IMR-90 (cell line): ENCODE results near the gene EPSTI1. TPM values are rescaled to one million over a fixed set of nuclear protein-coding genes. Genes with fewer than 3 reads are reported as not detected.

Experiments
- ATAC-seq: fragments of 200-7000 bp; cut with Tn5 transposase; 2 replicates; pipeline ENCODE4 v1.9.1; 2020; ENCODE audit warnings: low read depth, mild to moderate bottlenecking, moderate library complexity
- Bru-seq: library from RNA; stranded (reverse); fragments of 400-500 nt; gene quantifications from one replicate; lab custom pipeline; 2021; lab: Mats Ljungman, UMichigan
- BruChase-seq, 2 experiments: library from RNA; stranded (reverse); fragments of 400-500 nt; gene quantifications; one replicate each; lab custom pipeline; 2021; lab: Mats Ljungman, UMichigan
- BruUV-seq: library from RNA; stranded (reverse); fragments of 400-500 nt; replicated peaks from 2 replicates; lab custom pipeline; 2021; lab: Mats Ljungman, UMichigan
- CTCF ChIA-PET: fragments of 300-600 bp; formaldehyde crosslinking; extraction: SDS; loops from one replicate; lab custom pipeline; 2021; ENCODE audit warnings: antibody characterized with exemption; lab: Yijun Ruan, JAX
- POLR2A ChIA-PET: fragments of 300-600 bp; sonication (Branson Sonifier 250); formaldehyde crosslinking; loops from one replicate; lab custom pipeline; 2022; ENCODE audit warnings: antibody characterized with exemption; ENCODE audit not compliant: unreplicated experiment; lab: Charles Lee
- DNase-seq: peaks from one replicate; pipeline ENCODE4 v3.0.0; 2013
- H2AFZ ChIP-seq: replicated peaks from 2 replicates; pipeline ENCODE3; 2013; ENCODE audit warnings: low read length, mild to moderate bottlenecking; ENCODE audit not compliant: poor library complexity
- H2AK5ac ChIP-seq: 2 replicates; pipeline ENCODE4 v1.6.1; 2013; ENCODE audit warnings: low read depth, low read length, inconsistent platforms
- H2AK9ac ChIP-seq: replicated peaks from 2 replicates; pipeline ENCODE3; 2013; ENCODE audit warnings: mild to moderate bottlenecking, low read depth, low read length, moderate library complexity; ENCODE audit not compliant: poor library complexity
- H2BK120ac ChIP-seq: 2 replicates; pipeline ENCODE4 v1.6.1; 2013; ENCODE audit warnings: low read depth, low read length, inconsistent platforms
- H2BK15ac ChIP-seq: 3 replicates; pipeline ENCODE4 v1.6.1; 2013; ENCODE audit warnings: low read depth, low read length, inconsistent platforms
- H2BK20ac ChIP-seq: 2 replicates; pipeline ENCODE4 v1.6.1; 2013; ENCODE audit warnings: low read depth, mild to moderate bottlenecking, inconsistent platforms, low read length, moderate library complexity
- H2BK5ac ChIP-seq: 2 replicates; pipeline ENCODE4 v1.6.1; 2013; ENCODE audit warnings: mild to moderate bottlenecking, low read depth, low read length, inconsistent platforms; ENCODE audit not compliant: poor library complexity, severe bottlenecking
- H3K14ac ChIP-seq: replicated peaks from 2 replicates; pipeline ENCODE4 v1.6.1; 2013; ENCODE audit warnings: low read depth, low read length, inconsistent platforms
- H3K18ac ChIP-seq: 2 replicates; pipeline ENCODE4 v1.6.1; 2013; ENCODE audit warnings: low read depth, low read length, control low read depth
- H3K23ac ChIP-seq: 2 replicates; pipeline ENCODE4 v1.6.1; 2013; ENCODE audit warnings: low read depth, low read length, inconsistent platforms
- H3K27ac ChIP-seq: 2 replicates; pipeline ENCODE4 v1.5.1; 2013; ENCODE audit warnings: mild to moderate bottlenecking, control low read depth, low read length; ENCODE audit not compliant: insufficient read depth
- H3K27me3 ChIP-seq: 2 replicates; pipeline ENCODE4 v1.6.1; 2013; ENCODE audit warnings: low read length; ENCODE audit not compliant: control insufficient read depth, insufficient read depth
- H3K36me3 ChIP-seq: 2 replicates; pipeline ENCODE4 v1.6.1; 2013; ENCODE audit warnings: low read length, mixed read lengths; ENCODE audit not compliant: control insufficient read depth, insufficient read depth
- H3K4ac ChIP-seq: 2 replicates; pipeline ENCODE4 v1.6.1; 2013; ENCODE audit warnings: low read depth, low read length, inconsistent platforms
- H3K4me1 ChIP-seq: 2 replicates; pipeline ENCODE4 v1.6.1; 2013; ENCODE audit warnings: low read length, mixed read lengths; ENCODE audit not compliant: control insufficient read depth, insufficient read depth
- H3K4me2 ChIP-seq: 2 replicates; pipeline ENCODE4 v1.6.1; 2013; ENCODE audit warnings: low read depth, mild to moderate bottlenecking, control low read depth, low read length, moderate library complexity
- H3K4me3 ChIP-seq: 2 replicates; pipeline ENCODE4 v1.5.1; 2013; ENCODE audit warnings: low read depth, mild to moderate bottlenecking, control low read depth, low read length, moderate library complexity; ENCODE audit not compliant: insufficient read depth
- H3K56ac ChIP-seq: 2 replicates; pipeline ENCODE4 v1.6.1; 2013; ENCODE audit warnings: low read length, inconsistent platforms; ENCODE audit not compliant: insufficient read depth; ENCODE audit errors: extremely low read depth
- H3K79me1 ChIP-seq, 2 experiments: 2 replicates each; pipeline ENCODE4 v1.6.1; 2013; ENCODE audit warnings: low read length in 2 of 2, inconsistent platforms in 1 of 2, low read depth in 1 of 2
- H3K9ac ChIP-seq: 2 replicates; pipeline ENCODE4 v1.6.1; 2013; ENCODE audit warnings: low read depth, low read length, control low read depth
- H3K9me1 ChIP-seq: 2 replicates; pipeline ENCODE4 v1.6.1; 2013; ENCODE audit warnings: low read length, inconsistent platforms; ENCODE audit not compliant: insufficient read depth
- H3K9me3 ChIP-seq: 2 replicates; pipeline ENCODE4 v1.6.1; 2013; ENCODE audit warnings: low read length; ENCODE audit not compliant: control insufficient read depth, insufficient read depth
- H4K20me1 ChIP-seq: 2 replicates; pipeline ENCODE4 v1.6.1; 2013; ENCODE audit warnings: low read length, inconsistent platforms; ENCODE audit not compliant: insufficient read depth
- H4K5ac ChIP-seq: 2 replicates; pipeline ENCODE4 v1.6.1; 2013; ENCODE audit warnings: mild to moderate bottlenecking, low read depth, low read length, control low read depth
- H4K8ac ChIP-seq, 2 experiments: 2 replicates each; pipeline ENCODE4 v1.6.1; 2013; ENCODE audit warnings: low read depth in 2 of 2, low read length in 2 of 2, control low read depth in 1 of 2, inconsistent platforms in 1 of 2
- H4K91ac ChIP-seq: 2 replicates; pipeline ENCODE4 v1.6.1; 2013; ENCODE audit warnings: low read depth, low read length, inconsistent platforms; ENCODE audit not compliant: insufficient read depth
- CEBPB ChIP-seq: IDR thresholded peaks from 2 replicates; pipeline ENCODE4 v1.6.1; 2012; ENCODE audit warnings: low read depth, low read length, improper control_type of control experiment
- MAFK ChIP-seq: IDR thresholded peaks from 2 replicates; pipeline ENCODE4 v1.6.1; 2012; ENCODE audit warnings: low read depth, low read length, improper control_type of control experiment
- WGBS, 2 experiments: methylation state at CpG; one replicate each; pipeline versions ENCODE4 v1.1.5 to v1.1.7; 2013; ENCODE audit warnings: missing lambda C conversion rate in 2 of 2; ENCODE audit not compliant: insufficient read length in 1 of 2; ENCODE audit errors: extremely low coverage in 2 of 2; 5-methylcytosine and 5-hydroxymethylcytosine counted together
- dilution Hi-C: fragments of 300-500 bp; cut with HindIII; formaldehyde crosslinking; loops from one replicate; pipeline ENCODE4 v1.14.3; 2018; ENCODE audit warnings: low sequenced_read_pairs; ENCODE audit not compliant: unreplicated experiment
- in situ Hi-C: fragments of 300-500 bp; cut with MboI; formaldehyde crosslinking; loops from 3 replicates; pipeline ENCODE4 v1.14.3; 2019; ENCODE audit warnings: low sequenced_read_pairs, inconsistent platforms, mixed read lengths
- intact Hi-C: fragments of 100-400 bp; cut with micrococcal nuclease; formaldehyde crosslinking; loops from 2 replicates; pipeline ENCODE4 v1.10.0; 2022
- long read RNA-seq: library from polyadenylated mRNA; unstranded; transcript quantifications from one replicate; pipeline ENCODE4 v2.0.0, GENCODE V29; 2021; ENCODE audit not compliant: unreplicated experiment
- polyA plus RNA-seq, 3 experiments: library from polyadenylated mRNA; depleted of rRNA; stranded (reverse); fragments of >200 nt; gene quantifications; 2 replicates each; pipeline ENCODE4 v1.2.3, GENCODE V29; 2012; ENCODE audit warnings: low replicate concordance in 1 of 3
- total RNA-seq: library from RNA; depleted of rRNA; stranded (reverse); fragments of >200 nt; gene quantifications from 2 replicates; pipeline ENCODE4 v1.2.3, GENCODE V29; 2012; rRNA removed

Gene EPSTI1, protein sequence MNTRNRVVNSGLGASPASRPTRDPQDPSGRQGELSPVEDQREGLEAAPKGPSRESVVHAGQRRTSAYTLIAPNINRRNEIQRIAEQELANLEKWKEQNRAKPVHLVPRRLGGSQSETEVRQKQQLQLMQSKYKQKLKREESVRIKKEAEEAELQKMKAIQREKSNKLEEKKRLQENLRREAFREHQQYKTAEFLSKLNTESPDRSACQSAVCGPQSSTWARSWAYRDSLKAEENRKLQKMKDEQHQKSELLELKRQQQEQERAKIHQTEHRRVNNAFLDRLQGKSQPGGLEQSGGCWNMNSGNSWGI
- total RNA-seq, result 0.90 and 1.1 TPM in 2 replicates
- 1.0 and 1.6 TPM in 2 replicates for polyA plus RNA-seq (2012; rRNA removed)
- polyA plus RNA-seq (2012; cell fraction: cytosol; rRNA removed), result 0.41 and 0.70 TPM in 2 replicates
- 0.45 and 3.4 TPM in 2 replicates for polyA plus RNA-seq (2012; cell fraction: nucleus; rRNA removed; ENCODE audit: low replicate concordance)
- Bru-seq, nascent RNA, result percentile 46 among the genes with signal in this experiment
- percentile 36 among the genes with signal in this experiment for BruChase-seq, experiment 1, labeled RNA remaining after a 6-hour chase
- BruChase-seq, experiment 2, labeled RNA remaining after a 2-hour chase, result percentile 31 among the genes with signal in this experiment
- long read RNA-seq, partial matches to known transcripts, result 0 of 2 reads
- long read RNA-seq, other reads (novel, unspliced or antisense), result 1 of 2 reads

DNA sequence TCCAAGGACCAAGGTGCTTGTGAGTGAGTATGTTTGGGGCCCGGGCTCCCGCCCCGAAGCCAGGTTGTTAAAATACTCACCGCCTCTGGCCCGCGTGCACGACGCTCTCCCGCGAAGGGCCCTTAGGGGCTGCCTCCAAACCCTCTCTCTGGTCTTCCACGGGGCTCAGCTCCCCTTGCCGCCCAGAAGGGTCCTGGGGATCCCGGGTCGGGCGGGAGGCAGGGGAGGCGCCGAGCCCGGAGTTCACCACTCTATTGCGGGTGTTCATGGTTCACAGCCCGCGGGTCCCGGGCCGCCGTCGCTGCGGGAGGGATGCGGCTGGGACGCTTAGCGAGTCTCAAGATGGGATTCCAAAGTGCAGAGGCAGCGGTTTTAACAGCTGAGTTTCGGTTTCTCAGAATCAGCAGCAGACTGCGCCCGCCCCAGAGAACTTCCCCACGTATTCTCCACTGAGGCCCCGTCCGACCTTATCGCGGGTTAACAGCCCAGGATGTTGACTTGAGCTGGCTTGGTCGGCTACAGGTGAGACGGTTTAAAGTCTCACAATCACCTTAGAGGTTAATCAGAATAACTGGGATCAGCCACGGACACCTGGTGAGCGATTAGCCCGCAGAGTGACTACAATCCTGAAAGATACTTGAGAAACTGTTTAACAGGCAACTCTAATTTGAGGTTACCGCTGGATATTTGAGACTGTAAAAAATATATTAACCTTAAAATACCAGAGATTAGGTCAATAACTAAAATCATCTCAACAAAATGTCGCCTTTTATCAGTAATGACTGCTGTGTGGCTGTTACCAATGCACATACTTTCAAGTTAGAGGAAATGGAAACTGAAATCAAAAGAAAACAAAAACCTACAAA lies at the start of gene EPSTI1:
EPSTI1 (minus strand) TSS at position 344 of the 866 bp plus-strand sequence; CDS start at position 268, 76 bp downstream.
- H3K4me2 ChIP-seq, result peak within 1 kb of the TSS; percentile 94
- H2BK120ac ChIP-seq, result peak within 1 kb of the TSS; percentile 99
- peak within 1 kb of the TSS; percentile 58 for H3K18ac ChIP-seq
- peak within 1 kb of the TSS; percentile 75 for H3K9ac ChIP-seq
- no peaks in the 10 kb centered on the region for H4K20me1 ChIP-seq
- no peak for TF ChIP-seq CEBPB
- TF ChIP-seq MAFK, result peak; percentile 88
- dilution Hi-C loops, result no loop called here
- peak within 1 kb of the TSS; percentile 43 for H3K4me3 ChIP-seq
- intact Hi-C loops, result loop anchor here (1.0 kb wide), 1 partner anchor 63 kb away; no protein-coding TSS in a partner anchor
- H4K91ac ChIP-seq, result peak within 1 kb of the TSS; percentile 99
- ChIA-PET CTCF (no interaction called here), POLR2A (interaction anchor here (1.0 kb wide), 1 partner anchor 36 kb away, joined by 4 read pairs; no protein-coding TSS in a partner anchor)
- H4K8ac ChIP-seq, result peak within 1 kb of the TSS; percentile 78 to 97
- H3K4me1 ChIP-seq, result peaks cover 2% of the 10 kb centered on the region
- H4K5ac ChIP-seq, result peak within 1 kb of the TSS; percentile 83
- WGBS, 2 experiments, result 5% methylated on average over 34 of the region's 45 CpGs; no CpG with 5 or more reads in 1 of the 2 experiments
- no peaks in the 10 kb centered on the region for H3K27me3 ChIP-seq
- no peaks in the 10 kb centered on the region for H3K36me3 ChIP-seq
- peak within 1 kb of the TSS; percentile 82 for H2AK9ac ChIP-seq
- DNase-seq, result peak; percentile 74
- peak within 1 kb of the TSS; percentile 98 for H2BK20ac ChIP-seq
- peak within 1 kb of the TSS; percentile 93 for H3K14ac ChIP-seq
- peak within 1 kb of the TSS; percentile 89 for H3K23ac ChIP-seq
- BruUV-seq, result no TSS peak
- peak within 1 kb of the TSS; percentile 77 for H2AK5ac ChIP-seq
- peak; percentile 84 for ATAC-seq
- peak within 1 kb of the TSS; percentile 97 for H2AFZ ChIP-seq
- peak within 1 kb of the TSS; percentile 85 for H3K56ac ChIP-seq
- H3K4ac ChIP-seq, result peak within 1 kb of the TSS; percentile 94
- peak within 1 kb of the TSS; percentile 99 for H2BK15ac ChIP-seq
- peak within 1 kb of the TSS; percentile 22 for H2BK5ac ChIP-seq
- H3K27ac ChIP-seq, result peak within 1 kb of the TSS; percentile 43
- H3K79me1 ChIP-seq, result no peaks in the 10 kb centered on the region
- no peaks in the 10 kb centered on the region for H3K9me3 ChIP-seq
- in situ Hi-C loops, result no loop called here
- peaks cover 7% of the 10 kb centered on the region; the same call in 1 of the 2 replicates for H3K9me1 ChIP-seq
